ENCODE data around the gene MYH11.
"Not testable (repeated sequence)": the region's sequence is repeated elsewhere in the genome, so short reads cannot be mapped to it uniquely, and the experiment has no call there.

The MYH11 gene

DNA sequence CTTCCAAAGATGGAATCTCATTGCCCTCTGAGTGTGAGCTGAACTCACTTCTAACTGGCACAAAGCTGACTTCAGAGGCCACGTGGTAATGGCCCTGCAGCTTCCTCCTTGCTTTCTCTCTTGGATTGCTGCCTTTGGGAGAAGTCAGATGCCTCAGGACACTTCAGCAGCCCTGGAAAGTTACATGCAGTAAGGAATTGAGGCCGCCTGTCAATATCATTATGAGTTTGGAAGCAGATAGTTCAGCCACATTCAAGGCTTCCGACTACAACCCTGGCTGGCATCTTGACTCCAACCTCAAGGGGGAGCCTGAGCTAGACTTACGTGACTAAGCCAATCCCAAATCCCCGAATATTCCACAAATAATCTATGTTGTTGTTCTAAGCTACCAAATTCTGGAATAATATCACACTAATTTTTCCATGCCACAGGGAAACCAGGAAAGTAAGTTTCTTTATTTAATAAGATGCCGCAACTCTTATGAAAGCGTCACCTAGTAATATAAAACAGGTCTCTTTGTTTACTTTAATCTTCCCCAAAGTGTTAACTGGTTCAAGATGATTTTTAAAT is 18.0 kb upstream of the MYH11 start:
- no peak for DNase-seq

DNA sequence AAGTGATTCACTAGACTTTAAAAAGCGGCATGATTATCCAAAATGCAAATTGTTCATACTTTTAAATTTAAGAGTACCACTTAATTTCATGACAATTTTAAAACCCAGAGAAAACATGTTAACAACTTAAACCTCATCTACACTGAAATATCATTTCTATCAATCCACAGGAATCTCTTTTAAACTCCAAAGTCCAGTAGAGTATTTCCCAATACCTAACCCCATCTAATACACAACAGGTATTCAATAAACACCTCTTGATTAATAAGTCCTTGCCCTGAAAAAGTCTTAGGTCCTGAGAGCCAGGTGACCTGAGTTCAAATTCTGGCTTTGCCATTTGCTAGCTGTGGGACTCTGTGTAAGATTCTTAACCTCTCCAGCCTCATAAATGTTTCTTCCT is 16.9 kb upstream of the MYH11 start:
- no peak for DNase-seq

DNA sequence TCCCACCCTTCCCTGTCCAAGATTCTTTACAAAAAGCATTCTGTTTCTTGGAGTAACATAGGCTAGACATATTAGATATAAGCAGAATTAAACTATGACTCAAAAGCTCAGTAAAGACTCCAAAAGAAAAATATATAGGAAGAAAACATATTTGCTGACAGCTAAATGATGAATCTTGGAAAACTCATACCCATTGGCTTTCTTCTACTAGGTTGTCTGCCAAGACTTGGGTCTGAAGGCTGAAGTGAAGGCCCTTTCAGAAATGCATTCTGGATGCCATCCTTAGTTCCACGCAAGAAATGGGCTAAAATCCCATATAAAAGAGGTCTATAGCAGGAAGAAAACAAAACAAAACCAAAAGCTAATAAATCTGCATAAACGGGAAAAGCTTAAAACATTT is 16.5 kb upstream of the MYH11 start:
- no peak for DNase-seq

DNA sequence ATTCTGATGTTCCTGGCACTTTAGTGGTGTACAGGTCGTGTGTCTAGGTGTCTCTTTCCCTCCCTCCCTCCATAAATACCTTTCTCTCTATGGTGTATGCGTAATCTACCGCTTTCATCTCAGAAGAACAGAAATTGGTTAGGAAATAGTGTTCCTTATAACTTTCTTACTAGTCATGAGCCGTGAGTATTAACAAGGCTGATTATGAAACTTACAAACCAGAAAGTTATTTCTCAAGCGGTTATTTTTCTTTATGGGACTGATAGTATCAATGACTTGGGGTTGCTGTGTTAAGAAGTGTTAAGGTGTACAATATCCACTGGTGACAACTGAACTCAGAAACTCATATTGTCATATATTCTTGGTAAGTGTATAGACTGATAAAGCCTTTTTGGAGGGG is 13.2 kb upstream of the MYH11 start:
- DNase-seq = no peak

DNA sequence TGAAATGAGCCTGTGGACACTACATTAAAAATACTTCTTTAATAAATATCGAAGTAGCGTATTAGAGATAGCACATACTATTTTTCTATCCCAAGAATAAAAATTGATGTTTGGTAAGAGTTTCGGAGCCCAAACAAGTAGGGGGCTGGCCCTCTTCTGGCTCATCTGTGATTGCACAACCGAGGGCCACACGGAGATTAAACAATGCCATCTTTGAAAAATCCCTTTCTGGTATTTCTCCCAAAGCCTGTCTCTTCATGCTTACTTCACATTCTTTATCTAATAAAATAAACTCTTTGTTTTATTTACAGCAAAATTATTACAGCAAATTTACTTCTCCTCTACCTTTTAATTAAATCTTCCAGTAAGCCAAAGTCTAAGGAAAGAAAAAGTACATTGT is 9.6 kb upstream of the MYH11 start:
- no peak for DNase-seq

DNA sequence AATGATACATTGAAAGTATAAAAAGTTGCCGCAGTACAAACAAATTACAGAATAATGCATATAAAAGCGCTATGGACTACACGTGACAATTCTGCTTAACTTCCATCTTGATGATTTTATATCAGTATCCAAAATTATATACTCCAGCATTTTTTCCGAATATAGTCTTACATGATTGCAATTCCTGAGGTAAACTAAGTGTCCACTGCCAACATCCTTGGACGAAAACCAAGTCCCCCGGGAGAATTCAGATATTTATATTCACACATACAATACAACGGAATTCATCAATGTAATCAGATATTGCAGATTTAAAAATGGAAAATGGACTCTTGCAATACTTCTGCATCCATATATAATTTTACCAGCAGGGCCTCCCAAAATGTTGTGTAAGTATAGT is 8.9 kb upstream of the MYH11 start:
- no peak for DNase-seq

DNA sequence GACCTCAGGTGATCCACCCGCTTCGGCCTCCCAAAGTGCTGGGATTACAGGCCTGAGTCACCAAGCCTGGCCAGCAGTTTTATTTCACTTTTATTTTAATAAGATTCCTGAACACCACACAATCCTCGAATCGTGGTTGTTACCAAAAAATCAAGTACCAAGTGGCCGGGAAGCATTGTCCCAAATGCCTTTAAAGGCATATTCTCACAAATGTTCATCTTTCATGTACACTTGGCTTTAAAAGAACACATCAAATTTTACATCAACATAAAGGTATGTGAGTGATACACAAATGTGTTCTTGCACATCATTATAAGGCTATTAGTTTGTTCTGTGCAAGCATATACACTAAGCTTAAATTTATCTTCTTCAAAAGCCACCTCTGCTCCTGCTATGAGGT is 8.1 kb upstream of the MYH11 start:
- no peak for DNase-seq

DNA sequence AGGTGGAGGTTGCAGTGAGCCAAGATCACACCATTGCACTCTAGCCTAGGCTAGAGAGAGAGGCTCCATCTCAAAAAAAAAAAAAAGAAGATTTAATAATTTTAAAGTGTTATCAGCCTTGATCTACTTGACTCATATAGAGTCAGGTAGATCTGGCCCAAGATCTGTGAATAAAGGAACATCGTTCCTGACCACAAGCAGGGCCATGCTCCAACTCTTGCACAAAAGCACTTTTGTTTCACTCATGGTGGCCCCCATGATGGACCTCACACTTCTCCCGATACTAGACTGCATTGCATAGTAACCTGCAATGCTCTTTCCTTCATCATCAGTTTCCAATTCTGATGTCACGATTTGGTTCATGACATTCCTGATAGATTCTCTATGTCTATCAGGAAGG is 5.2 kb upstream of the MYH11 start:
- no peak for DNase-seq

DNA sequence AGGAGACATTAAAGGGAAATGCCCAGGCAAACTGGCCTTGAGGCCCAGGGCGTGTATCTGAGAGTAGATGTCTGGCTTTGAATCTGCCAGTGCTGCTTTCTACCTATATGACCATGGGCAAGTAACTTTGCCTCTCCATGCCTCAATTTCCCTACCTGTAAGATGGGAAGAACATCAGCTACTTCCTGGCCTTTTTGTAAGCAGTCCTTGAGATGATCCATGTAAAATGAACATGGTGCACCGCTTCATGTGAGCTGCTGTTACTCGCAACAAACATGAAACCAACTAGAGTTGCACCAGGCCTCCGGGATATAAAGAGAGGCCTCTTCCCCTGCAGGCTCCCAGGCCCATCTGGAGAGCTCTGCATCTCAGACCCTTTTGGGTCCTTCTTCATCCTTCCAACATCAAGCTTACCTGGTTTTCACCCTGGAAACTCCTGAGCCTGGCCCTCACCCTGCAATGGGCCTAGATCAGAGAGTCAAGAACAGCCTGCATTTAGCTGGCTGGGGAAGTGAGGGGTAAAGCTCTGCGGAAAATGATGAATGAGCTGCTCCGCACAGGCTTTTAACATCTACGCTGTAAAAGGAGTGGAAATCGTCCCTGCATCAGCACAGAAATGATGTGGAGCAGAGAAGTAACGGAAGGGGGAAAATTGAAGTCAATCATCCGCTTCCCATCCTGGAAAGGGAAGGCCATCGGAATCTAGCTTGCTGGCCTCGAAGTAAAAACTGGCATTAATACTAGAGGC is 2.3 kb upstream of the MYH11 start:
- DNase-seq = no peak

DNA sequence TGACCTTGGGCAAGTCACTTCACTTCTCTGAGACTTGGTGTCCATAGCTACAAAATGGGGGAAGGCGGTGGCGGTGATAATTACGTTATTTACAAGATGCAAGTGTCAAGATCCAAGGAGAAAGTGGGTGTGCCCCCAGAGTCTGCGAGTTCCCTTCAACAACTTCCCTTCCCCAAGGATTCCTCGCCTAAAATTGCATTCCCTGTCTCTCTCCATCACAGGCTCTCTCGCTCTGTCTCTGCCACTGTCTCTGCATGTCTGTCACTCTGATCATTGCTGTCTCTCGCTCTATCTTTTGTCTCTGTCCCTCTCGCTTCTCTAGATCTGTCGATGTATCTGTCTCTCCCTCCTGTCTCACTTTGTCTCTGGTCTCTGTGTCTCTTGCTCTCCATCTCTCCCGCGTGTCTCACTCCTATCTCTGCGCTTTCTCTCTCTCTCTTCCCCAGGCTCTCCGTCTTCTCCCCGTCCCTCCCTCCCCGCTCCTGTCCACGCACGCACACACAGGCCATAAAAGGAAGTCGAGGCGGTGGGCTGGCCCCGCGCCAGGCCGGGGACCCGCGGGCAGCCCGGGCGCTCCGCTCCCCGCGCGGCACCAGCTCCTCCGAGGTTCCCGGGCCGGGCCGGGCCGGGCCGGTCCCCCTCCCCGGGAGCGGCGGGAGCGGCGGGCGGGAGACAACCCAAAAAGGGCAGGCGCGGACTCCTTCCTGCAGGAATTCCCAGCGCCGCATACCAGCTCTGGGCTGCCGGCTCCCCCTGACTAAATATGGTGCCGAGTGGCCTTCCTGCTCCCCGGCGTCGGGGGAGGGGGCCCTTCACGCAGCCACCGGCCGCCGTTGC is 1.1 kb upstream of the MYH11 start:
- no peak for DNase-seq

DNA sequence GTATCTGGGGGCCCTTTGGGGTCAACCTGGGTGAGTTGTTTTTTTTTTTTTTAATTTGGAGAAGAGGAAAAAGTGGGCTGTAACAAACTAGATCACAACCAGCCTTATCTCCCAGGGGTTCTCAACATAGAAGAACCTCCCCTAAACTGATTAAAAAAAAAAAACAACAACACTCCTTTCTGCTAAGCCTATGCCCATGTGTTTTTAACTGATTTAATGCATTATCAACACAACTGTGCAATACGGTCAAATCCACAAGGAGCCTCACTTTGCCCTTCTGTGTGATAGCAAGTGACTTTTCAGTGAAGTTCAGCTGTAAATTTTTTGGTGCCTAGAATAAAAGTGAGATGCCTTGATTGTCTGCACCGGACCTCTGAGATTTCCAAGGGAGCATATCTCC is 646 bp downstream of the MYH11 start:
- DNase-seq = no peak

DNA sequence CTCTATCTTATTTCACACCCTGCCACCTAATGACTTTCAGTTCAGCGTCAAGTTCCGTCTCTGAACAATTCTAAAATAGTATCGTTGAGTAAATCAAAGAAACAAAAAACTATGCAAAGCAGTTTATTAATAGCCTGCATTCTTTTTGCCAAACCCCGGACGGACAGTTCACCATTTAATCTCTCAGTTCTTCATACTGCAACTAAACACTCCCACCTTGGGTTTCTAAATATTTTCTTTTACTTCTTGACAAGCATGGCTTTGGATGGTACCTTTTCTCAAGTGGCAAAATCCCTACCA is 1.2 kb downstream of the MYH11 start:
- no peak for DNase-seq

DNA sequence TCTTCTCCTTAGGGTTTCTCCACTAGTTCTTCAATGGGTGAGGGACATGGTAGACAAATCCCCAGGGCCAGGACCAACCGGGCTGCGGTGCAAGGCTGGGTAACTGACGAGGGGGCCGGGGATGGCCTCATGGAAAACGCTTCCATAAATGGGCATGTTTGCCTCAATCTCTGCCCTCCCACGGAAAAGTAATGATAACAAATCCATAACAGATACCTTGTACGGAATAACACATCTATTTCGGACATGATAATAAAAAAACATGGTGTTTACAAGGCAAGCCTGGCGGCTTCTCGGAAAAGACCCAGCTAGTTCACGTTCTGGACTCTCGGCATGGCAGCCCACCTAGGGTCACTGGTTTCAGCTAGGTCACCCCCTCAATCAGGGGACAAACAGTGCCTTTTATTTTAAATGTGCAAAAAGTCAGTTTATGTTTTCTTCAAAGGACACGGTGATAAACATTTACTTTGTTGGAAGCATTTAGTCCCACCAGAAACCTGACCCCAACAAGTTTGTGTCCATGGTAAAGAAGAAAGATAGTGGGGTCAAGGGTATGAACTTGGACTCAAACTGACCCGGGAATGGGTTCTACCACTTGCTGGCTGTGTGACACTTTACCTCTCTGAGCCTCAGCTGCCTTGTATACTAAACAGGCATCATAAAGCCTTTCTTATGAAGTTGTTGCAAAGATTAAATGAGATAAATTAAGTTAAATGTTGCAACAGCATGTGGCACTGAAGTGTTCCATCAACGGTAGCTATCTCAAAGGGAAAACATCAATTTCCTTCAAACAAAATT is 1.7 kb downstream of the MYH11 start:
- DNase-seq = no peak

DNA sequence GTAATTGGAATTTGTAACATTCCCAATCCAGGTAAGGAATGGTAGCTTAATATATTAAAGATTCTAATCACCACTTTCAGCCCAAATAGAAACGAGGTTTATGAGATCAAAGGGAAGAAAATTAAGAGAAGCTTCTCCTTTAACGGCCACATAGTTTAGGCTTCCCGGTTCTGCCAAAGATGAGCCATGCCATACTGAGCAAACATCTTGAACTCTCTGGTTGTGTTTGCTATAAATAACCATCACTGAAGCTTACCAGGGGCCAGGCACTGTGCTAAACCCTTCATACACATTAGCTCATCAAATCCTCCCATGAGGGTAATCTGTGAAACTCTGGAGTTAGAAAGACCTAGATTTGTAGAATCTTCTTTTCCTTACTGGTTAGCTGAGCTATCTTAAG is 2.8 kb downstream of the MYH11 start:
- no peak for DNase-seq

DNA sequence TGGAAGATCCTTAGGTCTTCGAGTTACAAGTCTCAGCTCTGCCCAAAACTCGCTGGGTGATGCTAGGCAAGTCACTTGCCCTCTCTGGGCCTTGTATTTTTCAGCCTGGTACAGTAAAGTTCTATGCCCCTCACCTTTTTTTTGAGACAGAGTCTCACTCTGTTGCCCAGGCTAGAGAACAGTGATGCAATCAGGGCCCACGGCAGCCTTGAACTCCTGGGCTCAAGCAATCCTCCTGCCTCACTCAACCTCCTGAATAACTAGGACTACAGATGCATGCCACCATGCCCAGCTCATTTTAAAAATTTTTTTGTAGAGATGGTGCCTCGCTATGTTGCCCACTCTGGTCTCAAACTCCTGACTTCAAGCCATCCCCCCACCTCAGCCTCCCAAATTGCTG is 3.8 kb downstream of the MYH11 start:
- DNase-seq = no peak

DNA sequence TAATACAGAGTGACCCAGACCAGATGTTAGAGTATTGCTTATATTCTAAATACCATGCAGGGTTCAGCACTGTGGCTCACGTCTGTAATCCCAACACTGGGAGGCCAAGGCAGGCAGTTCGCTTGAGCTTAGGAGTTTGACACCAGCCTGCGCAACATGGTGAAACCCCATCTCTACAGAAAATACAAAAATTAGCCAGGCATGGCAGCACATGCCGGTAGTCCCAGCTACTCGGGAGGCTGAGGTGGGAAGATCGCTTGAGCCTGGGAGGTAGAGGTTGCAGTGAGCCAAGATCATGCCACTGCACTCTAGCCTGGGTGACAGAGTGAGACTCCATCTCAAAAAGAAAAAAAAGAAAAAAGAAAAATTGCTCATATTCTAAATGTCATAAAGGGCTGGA is 6.3 kb downstream of the MYH11 start:
- DNase-seq = not testable (repeated sequence)

DNA sequence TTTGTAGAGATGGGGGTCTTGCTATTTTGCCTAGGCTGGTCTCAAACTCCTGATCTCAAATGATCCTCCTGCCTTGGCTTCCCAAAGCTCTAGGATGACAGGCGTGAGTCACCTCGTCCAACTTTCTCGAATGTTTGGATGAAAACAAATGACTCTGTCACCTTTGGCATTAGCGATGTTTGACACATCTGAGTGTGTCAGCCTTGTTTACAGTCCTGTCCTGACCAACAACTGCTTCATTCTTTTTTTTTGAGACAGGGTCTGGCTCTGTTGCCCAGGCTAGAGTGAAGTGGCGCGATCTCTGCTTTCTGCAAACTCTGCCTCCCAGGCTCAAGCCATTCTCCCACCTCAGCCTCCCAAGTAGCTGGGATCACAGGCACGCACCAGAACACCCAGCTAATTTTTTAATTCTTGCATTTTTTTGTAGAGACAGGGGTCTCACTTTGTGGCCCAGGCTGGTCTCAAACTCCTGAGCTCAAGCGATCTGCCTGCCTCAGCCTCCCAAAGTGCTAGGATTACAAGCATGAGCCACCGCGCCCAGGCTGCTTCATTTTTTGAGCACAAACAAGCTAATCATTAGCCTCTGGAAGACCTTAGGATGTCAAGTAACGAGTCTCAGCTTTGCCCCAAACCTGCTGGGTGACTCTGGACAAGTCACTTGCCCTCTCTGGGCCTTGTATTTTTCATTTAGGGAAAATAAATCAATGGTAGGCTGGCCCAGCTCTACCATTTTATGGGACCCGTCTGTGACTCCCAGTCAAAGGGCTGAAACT is 7.4 kb downstream of the MYH11 start:
- DNase-seq = no peak

DNA sequence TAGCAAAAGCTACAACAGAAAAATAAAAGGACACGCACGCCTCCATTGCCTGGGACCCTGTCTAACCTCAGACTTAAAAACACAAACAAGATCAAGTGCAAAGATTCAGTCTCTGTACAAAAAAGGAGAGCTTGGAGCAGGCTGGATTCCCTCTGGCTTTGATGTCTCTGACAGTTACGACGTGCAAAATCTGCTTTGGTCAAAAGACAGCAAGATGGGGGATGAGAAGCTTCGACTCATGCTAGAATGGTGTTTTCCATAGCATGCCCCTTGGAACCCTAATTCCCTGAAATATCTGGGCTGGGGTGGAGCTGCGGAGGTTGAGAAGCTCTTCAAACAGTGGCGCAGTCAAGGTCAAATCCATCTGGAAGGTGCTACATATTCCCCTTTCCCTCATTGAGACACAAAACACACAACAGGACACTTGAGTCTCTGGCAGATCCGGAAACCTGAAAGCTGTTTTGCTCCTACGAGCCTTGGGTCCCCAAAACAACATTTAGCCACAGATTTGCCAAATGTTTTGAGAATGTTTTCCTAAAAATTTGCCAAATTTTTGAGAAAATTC is 9.1 kb downstream of the MYH11 start:
- DNase-seq = no peak

DNA sequence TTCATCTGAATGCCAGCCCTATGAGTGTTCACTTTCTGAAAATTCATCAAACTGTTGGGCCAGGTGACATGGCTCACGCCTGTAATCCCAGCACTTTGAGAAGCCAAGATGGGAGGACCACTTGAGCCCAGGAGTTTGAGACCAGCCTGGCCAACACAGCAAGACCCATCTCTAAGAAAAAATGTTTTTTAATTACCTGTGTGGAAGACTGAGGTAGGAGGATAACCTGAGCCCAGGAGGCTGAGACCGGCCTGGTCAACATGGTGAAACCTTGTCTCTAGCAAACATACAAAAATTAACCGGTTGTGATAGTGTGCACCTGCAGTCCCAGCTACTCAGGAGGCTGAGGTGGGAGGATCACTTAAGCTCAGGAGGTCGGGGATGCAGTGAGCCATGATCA is 10.3 kb downstream of the MYH11 start:
- DNase-seq = no peak

DNA sequence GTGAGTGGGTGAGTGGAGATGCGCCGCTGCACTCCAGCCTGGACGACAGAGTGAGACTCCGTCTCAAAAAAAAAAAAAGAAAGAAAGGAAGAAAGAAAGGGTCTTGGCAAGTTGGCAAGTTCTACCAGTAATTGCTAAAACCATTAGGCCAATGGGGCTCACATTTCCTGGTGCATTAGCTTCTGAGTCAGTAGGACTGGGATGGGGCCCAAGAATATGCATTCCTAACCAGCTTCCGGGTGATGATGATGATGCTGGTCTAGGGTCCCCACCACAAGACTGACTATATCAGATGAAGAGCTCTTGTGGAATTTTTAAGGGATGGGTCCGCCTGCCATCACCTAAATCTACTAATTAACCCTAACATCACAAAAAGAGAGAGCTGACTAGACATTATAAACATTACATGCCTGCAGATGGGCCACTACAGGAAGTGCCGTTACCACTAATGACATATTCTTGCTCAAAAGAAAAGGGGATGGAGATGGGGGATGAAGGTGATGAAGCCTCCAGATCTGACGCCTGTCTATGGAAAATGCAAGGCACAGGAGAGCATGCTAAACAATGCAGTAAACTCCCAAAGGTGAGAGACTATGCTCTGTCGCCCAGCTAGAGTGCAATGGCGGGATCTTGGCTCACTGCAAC is 13.1 kb downstream of the MYH11 start:
- DNase-seq = no peak

DNA sequence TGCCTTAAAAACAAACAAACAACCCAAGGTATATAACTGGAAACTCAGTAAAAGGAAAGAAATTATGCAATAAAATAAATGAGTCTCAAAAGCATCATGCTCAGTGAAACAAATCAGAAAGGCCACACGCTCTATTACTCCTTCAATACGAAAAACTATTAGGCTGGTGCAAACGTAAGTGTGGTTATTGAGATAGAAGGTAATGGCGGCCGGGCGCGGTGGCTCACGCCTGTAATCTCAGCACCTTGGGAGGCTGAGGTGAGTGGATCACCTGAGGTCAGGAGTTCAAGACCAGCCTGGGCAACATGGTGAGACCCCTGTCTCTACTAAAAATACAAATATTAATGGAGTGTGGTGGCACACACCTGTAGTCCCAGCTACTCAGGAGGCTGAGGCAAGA is 17.6 kb downstream of the MYH11 start:
- DNase-seq = not testable (repeated sequence)

DNA sequence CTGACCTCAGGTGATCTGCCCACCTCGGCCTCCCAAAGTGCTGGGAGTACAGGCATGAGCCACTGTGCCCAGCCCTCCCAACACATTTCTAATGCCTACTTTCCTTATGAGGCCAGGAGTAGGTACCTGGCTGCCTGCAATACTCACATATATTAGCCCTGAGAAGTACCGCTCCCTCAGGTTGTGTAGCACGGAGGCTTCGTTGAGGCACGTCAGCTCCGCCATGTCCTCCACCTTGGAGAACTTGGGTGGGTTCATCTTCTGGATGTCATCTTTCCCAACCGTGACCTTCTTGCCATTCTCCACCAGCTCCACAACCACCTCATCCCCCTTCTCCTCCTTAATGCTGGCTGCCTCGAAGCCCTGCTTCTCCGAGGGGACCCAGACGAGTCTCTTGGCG is 19.1 kb downstream of the MYH11 start:
- DNase-seq = no peak
